GM10248 (cell line): Measurements from ENCODE around the gene FBXW5.

Experiments used
- CTCF ChIA-PET: fragments of 300-600 bp; sonication (Branson Sonifier 250); formaldehyde crosslinking; extraction: SDS; loops from one replicate; lab custom pipeline; 2021; ENCODE audit warnings: antibody characterized with exemption; lab: Yijun Ruan, JAX
- POLR2A ChIA-PET: fragments of 350-650 bp; sonication (Branson Sonifier 250); formaldehyde crosslinking; extraction: SDS; loops from one replicate; lab custom pipeline; 2020; ENCODE audit warnings: antibody characterized with exemption; lab: Yijun Ruan, JAX
- DNase-seq: peaks from one replicate; pipeline ENCODE4 v3.0.0; 2012; ENCODE audit errors: extremely low spot score
- CTCF ChIP-seq: IDR thresholded peaks from 2 replicates; pipeline ENCODE4 v1.5.1; 2012; ENCODE audit warnings: mild to moderate bottlenecking, low read depth; ENCODE audit errors: extremely low read depth, missing control alignments, control extremely low read depth

FBXW5 gene

GRCh38 chr9:136939431-136939995, 5.0 kb downstream of the FBXW5 start:
- DNase-seq, result no peak
- ChIA-PET POLR2A (no interaction called here), CTCF (interaction anchor here (1.0 to 1.3 kb wide), 2 partner anchors 9 to 90 kb away, joined by 4 to 5 read pairs; no protein-coding TSS in a partner anchor)
- no peak for TF ChIP-seq CTCF

GRCh38 chr9:136937186-136938001, 7.1 kb downstream of the FBXW5 start:
- CTCF ChIA-PET, result interaction anchor here (1.1 to 2.6 kb wide), 2 partner anchors 95 to 98 kb away, joined by 5 to 10 read pairs; partner anchors contain the start of gene AJM1
- no peak for TF ChIP-seq CTCF
- POLR2A ChIA-PET, result interaction anchor here (1.0 kb wide), 1 partner anchor 35 kb away, joined by 3 read pairs; no protein-coding TSS in a partner anchor
- no peak for DNase-seq

GRCh38 chr9:136936645-136937170, 7.8 kb downstream of the FBXW5 start:
- CTCF ChIA-PET, result interaction anchor here (0.8 to 2.6 kb wide), 3 partner anchors 95 to 303 kb away, joined by 3 to 10 read pairs (median 5); partner anchors contain the start of gene AJM1
- no peak for TF ChIP-seq CTCF
- DNase-seq, result no peak
- POLR2A ChIA-PET, result no interaction called here

GRCh38 chr9:136935651-136936050, 8.9 kb downstream of the FBXW5 start:
- POLR2A ChIA-PET, result no interaction called here

GRCh38 chr9:136934277-136934676, 10.3 kb downstream of the FBXW5 start:
- DNase-seq, result no peak
- ChIA-PET POLR2A (no interaction called here), CTCF (interaction anchor here (1.5 to 2.6 kb wide), 2 partner anchors 10 to 92 kb away, joined by 3 to 10 read pairs; partner anchors contain the start of genes AJM1 and FBXW5)
- TF ChIP-seq CTCF, result no peak

More at GRCh38 chr9:136935651-136936050, 8.9 kb downstream of the FBXW5 start:
- DNase-seq, result no peak
- no peak for TF ChIP-seq CTCF
- CTCF ChIA-PET, result interaction anchor here (1.5 to 2.6 kb wide), 2 partner anchors 8 to 94 kb away, joined by 3 to 10 read pairs; partner anchors contain the start of genes AJM1 and FBXW5

GRCh38 chr9:136931611-136932130, 12.9 kb downstream of the FBXW5 start:
- no peak for DNase-seq
- ChIA-PET POLR2A (interaction anchor here (0.7 kb wide), 1 partner anchor 115 kb away, joined by 5 read pairs; no protein-coding TSS in a partner anchor), CTCF (interaction anchor here (0.7 to 2.0 kb wide), 3 partner anchors 12 to 104 kb away, joined by 3 to 8 read pairs (median 3); partner anchors contain the start of gene FBXW5)
- no peak for TF ChIP-seq CTCF
